ENCODE data around the gene CAT.

The CAT gene

GRCh38 chr11:34427186-34427805, 11.4 kb upstream of the CAT start:
- Histone ChIP-seq H3K27me3 (ENCODE audit: control insufficient read depth, insufficient read depth, low read length) (no peaks in the 10 kb centered on the region), H3K9me3 (ENCODE audit: control insufficient read depth, low read length) (no peaks in the 10 kb centered on the region), H3K4me3 (ENCODE audit: low read length) (no peak overlapping the region), H3K9ac (ENCODE audit: low read length) (no peak overlapping the region), H3K36me3 (ENCODE audit: control insufficient read depth, insufficient read depth, low read length) (no peaks in the 10 kb centered on the region), H3K4me1 (ENCODE audit: control insufficient read depth, insufficient read depth, low read length) (peaks cover 2% of the 10 kb centered on the region)

DNA sequence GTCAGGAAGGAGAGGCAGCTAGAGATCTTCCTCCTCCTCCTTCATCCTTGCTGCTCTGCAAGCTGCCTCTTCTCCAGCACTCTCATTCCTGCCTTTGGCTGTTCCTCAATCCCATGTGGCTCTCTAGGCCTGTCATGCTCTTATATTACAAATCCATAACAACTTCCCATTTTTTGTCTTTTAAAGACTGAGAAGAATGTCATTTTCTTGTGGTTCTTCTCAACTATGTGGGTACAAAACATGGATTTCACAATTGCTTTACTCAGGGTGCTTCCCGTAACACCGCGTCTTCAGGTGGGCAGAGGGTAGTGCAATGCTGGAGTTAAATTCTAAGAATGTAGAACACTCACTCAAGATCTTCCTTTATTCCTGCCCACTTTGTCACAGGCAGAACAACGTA, 6.8 kb upstream of the CAT start:
- H3K9ac ChIP-seq (ENCODE audit: low read length) = no peak overlapping the region
- no peaks in the 10 kb centered on the region for H3K4me1 ChIP-seq (ENCODE audit: control insufficient read depth, insufficient read depth, low read length)
- H3K4me3 ChIP-seq (ENCODE audit: low read length) = no peak overlapping the region
- H3K9me3 ChIP-seq (ENCODE audit: control insufficient read depth, low read length) = no peaks in the 10 kb centered on the region
- no peaks in the 10 kb centered on the region for H3K36me3 ChIP-seq (ENCODE audit: control insufficient read depth, insufficient read depth, low read length)
- no peaks in the 10 kb centered on the region for H3K27me3 ChIP-seq (ENCODE audit: control insufficient read depth, insufficient read depth, low read length)

DNA sequence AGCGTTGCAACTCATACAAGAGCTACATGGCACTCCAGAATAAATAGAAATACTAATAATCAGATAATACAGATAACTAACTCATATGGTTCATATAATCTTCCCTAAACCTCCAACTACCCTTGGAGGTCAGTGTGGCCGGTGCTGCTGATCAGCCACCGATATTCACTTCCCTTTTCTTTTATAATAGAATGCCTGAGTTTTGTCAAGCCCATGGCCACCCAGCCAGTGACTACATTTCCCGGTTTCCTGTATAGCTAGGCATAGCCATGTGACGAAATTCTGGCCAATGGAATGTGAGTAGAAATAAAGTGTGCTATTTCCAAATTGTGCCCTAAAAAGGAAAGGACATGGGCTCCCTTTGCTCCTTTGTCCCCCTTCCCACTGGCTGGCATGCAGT, 5.9 kb upstream of the CAT start:
- Histone ChIP-seq H3K4me3 (ENCODE audit: low read length) (no peak overlapping the region), H3K36me3 (ENCODE audit: control insufficient read depth, insufficient read depth, low read length) (no peaks in the 10 kb centered on the region), H3K27me3 (ENCODE audit: control insufficient read depth, insufficient read depth, low read length) (no peaks in the 10 kb centered on the region), H3K9me3 (ENCODE audit: control insufficient read depth, low read length) (no peaks in the 10 kb centered on the region), H3K4me1 (ENCODE audit: control insufficient read depth, insufficient read depth, low read length) (no peaks in the 10 kb centered on the region), H3K9ac (ENCODE audit: low read length) (no peak overlapping the region)

DNA sequence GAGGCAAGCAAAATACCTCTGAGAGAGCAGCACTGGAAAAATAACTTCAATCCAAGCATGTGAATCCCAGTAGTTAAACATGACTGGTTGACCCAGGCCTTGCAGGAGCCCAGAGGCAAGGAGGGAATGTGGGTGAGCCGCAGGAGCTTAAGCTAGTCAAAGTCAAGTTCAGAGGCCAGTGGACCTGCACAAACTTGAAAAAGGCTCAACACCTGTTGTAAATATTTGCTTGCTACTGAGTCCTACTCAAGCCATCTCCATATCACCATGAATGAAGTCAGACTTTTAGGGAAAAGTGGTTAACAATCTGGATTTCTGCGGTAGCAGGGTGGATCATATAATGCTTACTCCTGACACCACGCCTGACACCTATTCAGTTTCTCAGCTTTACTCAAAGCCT, 4.8 kb upstream of the CAT start:
- Histone ChIP-seq H3K36me3 (ENCODE audit: control insufficient read depth, insufficient read depth, low read length) (no peaks in the 10 kb centered on the region), H3K4me1 (ENCODE audit: control insufficient read depth, insufficient read depth, low read length) (no peaks in the 10 kb centered on the region), H3K9ac (ENCODE audit: low read length) (no peak overlapping the region), H3K27me3 (ENCODE audit: control insufficient read depth, insufficient read depth, low read length) (no peaks in the 10 kb centered on the region), H3K9me3 (ENCODE audit: control insufficient read depth, low read length) (no peaks in the 10 kb centered on the region), H3K4me3 (ENCODE audit: low read length) (no peak overlapping the region)

GRCh38 chr11:34437224-34438125, 1.3 kb upstream of the CAT start:
- Histone ChIP-seq H3K9ac (ENCODE audit: low read length) (no peak overlapping the region), H3K4me1 (ENCODE audit: control insufficient read depth, insufficient read depth, low read length) (peaks cover 5% of the 10 kb centered on the region), H3K9me3 (ENCODE audit: control insufficient read depth, low read length) (no peaks in the 10 kb centered on the region), H3K36me3 (ENCODE audit: control insufficient read depth, insufficient read depth, low read length) (no peaks in the 10 kb centered on the region), H3K4me3 (ENCODE audit: low read length) (no peak overlapping the region), H3K27me3 (ENCODE audit: control insufficient read depth, insufficient read depth, low read length) (no peaks in the 10 kb centered on the region)

DNA sequence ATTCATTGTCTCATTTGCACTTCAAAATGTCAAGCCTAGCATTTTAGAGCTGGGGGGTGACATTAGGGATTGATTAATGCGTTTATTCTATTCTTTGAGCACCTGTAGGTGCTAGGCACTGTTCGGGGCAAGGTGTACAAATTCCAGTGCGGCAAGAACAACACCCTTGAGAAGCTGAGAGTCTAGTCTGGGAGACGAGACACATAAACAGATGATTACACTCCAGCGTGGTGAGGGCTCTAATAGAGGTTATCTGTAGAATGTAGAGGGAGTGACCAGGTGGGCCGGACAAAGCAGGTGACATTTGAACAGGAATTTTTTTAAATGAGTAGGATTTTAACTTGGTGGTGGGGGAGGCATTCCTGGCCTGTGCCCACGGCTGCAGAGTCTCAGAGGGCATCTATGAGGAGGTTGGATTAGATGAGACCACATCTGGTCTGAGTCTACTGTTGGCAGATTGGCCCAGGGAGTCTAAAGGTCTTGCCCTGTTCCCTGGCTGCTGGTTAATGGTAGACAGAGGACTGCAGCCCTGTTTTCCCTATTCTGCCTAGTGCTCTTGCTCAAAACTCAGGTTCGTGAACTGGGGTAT, 970 bp downstream of the CAT start:
- Histone ChIP-seq H3K9me3 (ENCODE audit: control insufficient read depth, low read length) (no peaks in the 10 kb centered on the region), H3K27me3 (ENCODE audit: control insufficient read depth, insufficient read depth, low read length) (no peaks in the 10 kb centered on the region), H3K9ac (ENCODE audit: low read length) (peak overlapping the region; percentile 35), H3K4me3 (ENCODE audit: low read length) (peak overlapping the region; percentile 46), H3K4me1 (ENCODE audit: control insufficient read depth, insufficient read depth, low read length) (peaks cover 9% of the 10 kb centered on the region), H3K36me3 (ENCODE audit: control insufficient read depth, insufficient read depth, low read length) (no peaks in the 10 kb centered on the region)

GRCh38 chr11:34441814-34442213, 3.1 kb downstream of the CAT start:
- no peaks in the 10 kb centered on the region for H3K9me3 ChIP-seq (ENCODE audit: control insufficient read depth, low read length)
- H3K4me1 ChIP-seq (ENCODE audit: control insufficient read depth, insufficient read depth, low read length) = peaks cover 16% of the 10 kb centered on the region
- no peaks in the 10 kb centered on the region for H3K36me3 ChIP-seq (ENCODE audit: control insufficient read depth, insufficient read depth, low read length)
- no peak overlapping the region for H3K9ac ChIP-seq (ENCODE audit: low read length)
- H3K4me3 ChIP-seq (ENCODE audit: low read length) = no peak overlapping the region
- no peaks in the 10 kb centered on the region for H3K27me3 ChIP-seq (ENCODE audit: control insufficient read depth, insufficient read depth, low read length)

GRCh38 chr11:34443136-34443535, 4.4 kb downstream of the CAT start:
- Histone ChIP-seq H3K9ac (ENCODE audit: low read length) (no peak overlapping the region), H3K9me3 (ENCODE audit: control insufficient read depth, low read length) (no peaks in the 10 kb centered on the region), H3K4me1 (ENCODE audit: control insufficient read depth, insufficient read depth, low read length) (peaks cover 16% of the 10 kb centered on the region), H3K36me3 (ENCODE audit: control insufficient read depth, insufficient read depth, low read length) (no peaks in the 10 kb centered on the region), H3K4me3 (ENCODE audit: low read length) (no peak overlapping the region), H3K27me3 (ENCODE audit: control insufficient read depth, insufficient read depth, low read length) (no peaks in the 10 kb centered on the region)

- H3K9me3 ChIP-seq (ENCODE audit: control insufficient read depth, low read length) = no peaks in the 10 kb centered on the region
- H3K4me3 ChIP-seq (ENCODE audit: low read length) = no peak overlapping the region
- no peak overlapping the region for H3K9ac ChIP-seq (ENCODE audit: low read length)
- peaks cover 16% of the 10 kb centered on the region for H3K4me1 ChIP-seq (ENCODE audit: control insufficient read depth, insufficient read depth, low read length)
- H3K36me3 ChIP-seq (ENCODE audit: control insufficient read depth, insufficient read depth, low read length) = no peaks in the 10 kb centered on the region
- H3K27me3 ChIP-seq (ENCODE audit: control insufficient read depth, insufficient read depth, low read length) = no peaks in the 10 kb centered on the region
Measured at GRCh38 chr11:34444428-34444827, 5.7 kb downstream of the CAT start.

- Histone ChIP-seq H3K9ac (ENCODE audit: low read length) (no peak overlapping the region), H3K4me3 (ENCODE audit: low read length) (no peak overlapping the region), H3K4me1 (ENCODE audit: control insufficient read depth, insufficient read depth, low read length) (peaks cover 11% of the 10 kb centered on the region), H3K36me3 (ENCODE audit: control insufficient read depth, insufficient read depth, low read length) (no peaks in the 10 kb centered on the region), H3K27me3 (ENCODE audit: control insufficient read depth, insufficient read depth, low read length) (no peaks in the 10 kb centered on the region), H3K9me3 (ENCODE audit: control insufficient read depth, low read length) (no peaks in the 10 kb centered on the region)
Measured at GRCh38 chr11:34445956-34446355, 7.2 kb downstream of the CAT start.

- Histone ChIP-seq H3K4me1 (ENCODE audit: control insufficient read depth, insufficient read depth, low read length) (peaks cover 11% of the 10 kb centered on the region), H3K9me3 (ENCODE audit: control insufficient read depth, low read length) (no peaks in the 10 kb centered on the region), H3K27me3 (ENCODE audit: control insufficient read depth, insufficient read depth, low read length) (no peaks in the 10 kb centered on the region), H3K4me3 (ENCODE audit: low read length) (no peak overlapping the region), H3K9ac (ENCODE audit: low read length) (no peak overlapping the region), H3K36me3 (ENCODE audit: control insufficient read depth, insufficient read depth, low read length) (no peaks in the 10 kb centered on the region)
Measured at GRCh38 chr11:34446386-34446785, 7.7 kb downstream of the CAT start.

GRCh38 chr11:34447044-34447443, 8.3 kb downstream of the CAT start:
- Histone ChIP-seq H3K27me3 (ENCODE audit: control insufficient read depth, insufficient read depth, low read length) (no peaks in the 10 kb centered on the region), H3K9me3 (ENCODE audit: control insufficient read depth, low read length) (no peaks in the 10 kb centered on the region), H3K4me3 (ENCODE audit: low read length) (no peak overlapping the region), H3K4me1 (ENCODE audit: control insufficient read depth, insufficient read depth, low read length) (peaks cover 11% of the 10 kb centered on the region), H3K36me3 (ENCODE audit: control insufficient read depth, insufficient read depth, low read length) (no peaks in the 10 kb centered on the region), H3K9ac (ENCODE audit: low read length) (no peak overlapping the region)
